Measurements from ENCODE around the gene TMEM176A. TPM values are rescaled to one million over a fixed set of nuclear protein-coding genes. Genes with fewer than 3 reads are reported as not detected.

Gene TMEM176A
- total RNA-seq, 4 donors from 2014 or later: 7.7 to 48.2 (median 17.0) TPM

GRCh38 chr7:150787321-150788281 is 13.0 kb upstream of the TMEM176A start:
- H3K36me3 ChIP-seq: no peaks in the 10 kb centered on the region
- peak overlapping the region; percentile 44 to 73 for H3K27ac ChIP-seq
- TF ChIP-seq, protein P1, sequence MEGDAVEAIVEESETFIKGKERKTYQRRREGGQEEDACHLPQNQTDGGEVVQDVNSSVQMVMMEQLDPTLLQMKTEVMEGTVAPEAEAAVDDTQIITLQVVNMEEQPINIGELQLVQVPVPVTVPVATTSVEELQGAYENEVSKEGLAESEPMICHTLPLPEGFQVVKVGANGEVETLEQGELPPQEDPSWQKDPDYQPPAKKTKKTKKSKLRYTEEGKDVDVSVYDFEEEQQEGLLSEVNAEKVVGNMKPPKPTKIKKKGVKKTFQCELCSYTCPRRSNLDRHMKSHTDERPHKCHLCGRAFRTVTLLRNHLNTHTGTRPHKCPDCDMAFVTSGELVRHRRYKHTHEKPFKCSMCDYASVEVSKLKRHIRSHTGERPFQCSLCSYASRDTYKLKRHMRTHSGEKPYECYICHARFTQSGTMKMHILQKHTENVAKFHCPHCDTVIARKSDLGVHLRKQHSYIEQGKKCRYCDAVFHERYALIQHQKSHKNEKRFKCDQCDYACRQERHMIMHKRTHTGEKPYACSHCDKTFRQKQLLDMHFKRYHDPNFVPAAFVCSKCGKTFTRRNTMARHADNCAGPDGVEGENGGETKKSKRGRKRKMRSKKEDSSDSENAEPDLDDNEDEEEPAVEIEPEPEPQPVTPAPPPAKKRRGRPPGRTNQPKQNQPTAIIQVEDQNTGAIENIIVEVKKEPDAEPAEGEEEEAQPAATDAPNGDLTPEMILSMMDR (IDR thresholded peaks at IDR 0.05): no peak
- TF ChIP-seq POLR2A (IDR thresholded peaks at IDR 0.05): no peak
- no peak for DNase-seq
- no peaks in the 10 kb centered on the region for H3K9me3 ChIP-seq
- no peaks in the 10 kb centered on the region for H3K4me1 ChIP-seq
- H3K4me3 ChIP-seq: no peak overlapping the region
- intact Hi-C loops (cut with DNase I; ENCODE audit: low total_unique reads): no loop called here
- no peaks in the 10 kb centered on the region for H3K27me3 ChIP-seq

- Histone ChIP-seq H3K4me1 (no peaks in the 10 kb centered on the region), H3K36me3 (no peaks in the 10 kb centered on the region), H3K4me3 (no peak overlapping the region), H3K27me3 (no peaks in the 10 kb centered on the region), H3K9me3 (no peaks in the 10 kb centered on the region), H3K27ac (peak overlapping the region; percentile 44 to 73)
- peak; percentile 44 to 72 for DNase-seq
- intact Hi-C loops (cut with DNase I; ENCODE audit: low total_unique reads): no loop called here
- TF ChIP-seq, protein P1 (IDR thresholded peaks at IDR 0.05): no peak
- no peak for TF ChIP-seq POLR2A (IDR thresholded peaks at IDR 0.05)
Observed at GRCh38 chr7:150788474-150789269, 11.9 kb upstream of the TMEM176A start.

- Histone ChIP-seq H3K36me3 (no peaks in the 10 kb centered on the region), H3K27ac (no peak overlapping the region), H3K4me3 (no peak overlapping the region), H3K9me3 (no peaks in the 10 kb centered on the region), H3K27me3 (no peaks in the 10 kb centered on the region), H3K4me1 (no peaks in the 10 kb centered on the region)
- TF ChIP-seq POLR2A (IDR thresholded peaks at IDR 0.05): no peak
- TF ChIP-seq, protein P1 (IDR thresholded peaks at IDR 0.05): no peak
- intact Hi-C loops (cut with DNase I; ENCODE audit: low total_unique reads): no loop called here
- no peak for DNase-seq
Observed at GRCh38 chr7:150790416-150791075, 10.0 kb upstream of the TMEM176A start.

- TF ChIP-seq, protein P1 (IDR thresholded peaks at IDR 0.05): no peak
- TF ChIP-seq POLR2A (IDR thresholded peaks at IDR 0.05): no peak
- Histone ChIP-seq H3K4me1 (no peaks in the 10 kb centered on the region), H3K9me3 (no peaks in the 10 kb centered on the region), H3K4me3 (no peak overlapping the region), H3K27ac (no peak overlapping the region), H3K27me3 (no peaks in the 10 kb centered on the region), H3K36me3 (no peaks in the 10 kb centered on the region)
- DNase-seq: no peak
- intact Hi-C loops (cut with DNase I; ENCODE audit: low total_unique reads): no loop called here
Observed at GRCh38 chr7:150791304-150791703, 9.3 kb upstream of the TMEM176A start.
